Ecto neural progenitor cell (in vitro differentiated cells): ENCODE results near the gene RYR1.
"Not testable (repeated sequence)": the region's sequence is repeated elsewhere in the genome, so short reads cannot be mapped to it uniquely, and the experiment has no call there.

Source experiments
- DNase-seq: peaks from one replicate; pipeline ENCODE4 v3.0.0-alpha.2; 2018; ENCODE audit warnings: low spot score

The RYR1 gene

DNA sequence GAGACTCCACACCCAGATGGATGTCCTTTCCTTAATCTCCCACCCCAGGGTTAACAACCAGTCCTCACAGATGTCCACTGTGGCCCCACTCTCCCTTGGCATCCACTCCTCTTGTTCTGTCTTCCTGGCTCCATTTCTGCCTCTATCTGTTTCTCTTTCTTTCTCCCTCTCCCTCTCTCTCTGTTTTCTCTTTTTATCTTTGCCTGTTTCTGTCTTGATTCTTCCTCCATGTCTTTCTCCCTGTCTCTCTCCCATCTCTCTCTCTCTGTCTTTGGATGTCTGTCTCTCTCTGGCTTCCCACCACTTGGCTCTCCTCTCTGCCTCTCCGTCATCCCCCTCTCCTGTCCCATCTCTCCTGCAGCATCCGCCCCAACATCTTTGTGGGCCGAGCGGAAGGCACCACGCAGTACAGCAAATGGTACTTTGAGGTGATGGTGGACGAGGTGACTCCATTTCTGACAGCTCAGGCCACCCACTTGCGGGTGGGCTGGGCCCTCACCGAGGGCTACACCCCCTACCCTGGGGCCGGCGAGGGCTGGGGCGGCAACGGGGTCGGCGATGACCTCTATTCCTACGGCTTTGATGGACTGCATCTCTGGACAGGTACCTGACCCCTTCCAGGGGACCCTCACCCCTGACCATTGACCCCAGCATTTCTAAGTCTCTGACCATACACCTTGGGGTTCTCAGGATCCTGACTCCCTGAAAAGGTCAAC lies 24.4 kb downstream of the RYR1 start:
- DNase-seq: no peak

DNA sequence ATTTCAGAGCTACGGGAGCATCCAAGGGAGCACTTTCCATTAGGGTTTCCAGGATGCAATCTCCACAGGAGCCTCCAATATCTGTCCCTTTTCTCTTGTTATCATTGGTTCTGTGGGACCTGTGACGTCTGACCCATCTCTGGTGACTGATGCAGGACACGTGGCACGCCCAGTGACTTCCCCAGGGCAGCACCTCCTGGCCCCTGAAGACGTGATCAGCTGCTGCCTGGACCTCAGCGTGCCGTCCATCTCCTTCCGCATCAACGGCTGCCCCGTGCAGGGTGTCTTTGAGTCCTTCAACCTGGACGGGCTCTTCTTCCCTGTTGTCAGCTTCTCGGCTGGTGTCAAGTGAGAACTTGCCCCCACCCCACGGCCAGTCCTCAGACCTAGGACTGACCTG lies 25.5 kb downstream of the RYR1 start:
- DNase-seq: no peak

GRCh38 chr19:38463365-38463764 lies 29.9 kb downstream of the RYR1 start:
- no peak for DNase-seq

DNA sequence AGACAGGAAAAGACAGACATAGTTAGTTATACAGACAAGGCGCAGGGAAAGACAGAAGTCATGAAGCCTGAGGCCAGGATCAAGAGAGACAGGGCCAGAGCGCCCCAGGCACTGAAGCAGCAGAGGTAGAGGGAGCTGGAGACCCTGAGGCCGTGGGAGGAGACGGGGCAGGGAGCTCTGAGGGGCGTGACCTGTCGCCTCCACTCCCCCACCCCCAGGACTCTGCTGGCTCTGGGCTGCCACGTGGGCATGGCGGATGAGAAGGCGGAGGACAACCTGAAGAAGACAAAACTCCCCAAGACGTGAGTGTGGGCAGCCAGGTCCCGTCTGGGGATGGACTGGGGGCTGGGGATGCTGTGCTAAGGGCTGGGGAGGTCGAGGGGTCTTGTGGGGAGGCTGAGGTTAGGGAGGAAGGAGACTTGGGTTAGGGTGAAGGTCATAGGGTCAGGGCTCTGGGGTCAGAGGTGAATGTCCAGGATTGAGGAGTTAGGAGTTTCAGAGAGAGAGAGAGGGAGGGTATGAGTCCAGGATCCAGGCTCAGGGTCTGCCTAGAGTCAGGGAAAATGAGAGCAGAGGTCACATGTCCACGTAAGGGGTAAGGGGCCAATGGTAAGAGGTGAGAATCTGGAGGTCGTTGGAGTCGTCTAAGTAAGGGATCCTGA lies 31.1 kb downstream of the RYR1 start:
- no peak for DNase-seq

DNA sequence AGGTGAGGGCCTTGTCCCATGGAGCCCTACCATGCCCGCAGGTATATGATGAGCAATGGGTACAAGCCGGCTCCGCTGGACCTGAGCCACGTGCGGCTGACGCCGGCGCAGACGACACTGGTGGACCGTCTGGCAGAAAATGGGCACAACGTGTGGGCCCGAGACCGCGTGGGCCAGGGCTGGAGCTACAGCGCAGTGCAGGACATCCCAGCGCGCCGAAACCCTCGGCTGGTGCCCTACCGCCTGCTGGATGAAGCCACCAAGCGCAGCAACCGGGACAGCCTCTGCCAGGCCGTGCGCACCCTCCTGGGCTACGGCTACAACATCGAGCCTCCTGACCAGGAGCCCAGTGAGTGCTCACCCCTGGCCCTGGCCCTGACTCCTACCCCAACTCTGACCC lies 32.6 kb downstream of the RYR1 start:
- DNase-seq: no peak

DNA sequence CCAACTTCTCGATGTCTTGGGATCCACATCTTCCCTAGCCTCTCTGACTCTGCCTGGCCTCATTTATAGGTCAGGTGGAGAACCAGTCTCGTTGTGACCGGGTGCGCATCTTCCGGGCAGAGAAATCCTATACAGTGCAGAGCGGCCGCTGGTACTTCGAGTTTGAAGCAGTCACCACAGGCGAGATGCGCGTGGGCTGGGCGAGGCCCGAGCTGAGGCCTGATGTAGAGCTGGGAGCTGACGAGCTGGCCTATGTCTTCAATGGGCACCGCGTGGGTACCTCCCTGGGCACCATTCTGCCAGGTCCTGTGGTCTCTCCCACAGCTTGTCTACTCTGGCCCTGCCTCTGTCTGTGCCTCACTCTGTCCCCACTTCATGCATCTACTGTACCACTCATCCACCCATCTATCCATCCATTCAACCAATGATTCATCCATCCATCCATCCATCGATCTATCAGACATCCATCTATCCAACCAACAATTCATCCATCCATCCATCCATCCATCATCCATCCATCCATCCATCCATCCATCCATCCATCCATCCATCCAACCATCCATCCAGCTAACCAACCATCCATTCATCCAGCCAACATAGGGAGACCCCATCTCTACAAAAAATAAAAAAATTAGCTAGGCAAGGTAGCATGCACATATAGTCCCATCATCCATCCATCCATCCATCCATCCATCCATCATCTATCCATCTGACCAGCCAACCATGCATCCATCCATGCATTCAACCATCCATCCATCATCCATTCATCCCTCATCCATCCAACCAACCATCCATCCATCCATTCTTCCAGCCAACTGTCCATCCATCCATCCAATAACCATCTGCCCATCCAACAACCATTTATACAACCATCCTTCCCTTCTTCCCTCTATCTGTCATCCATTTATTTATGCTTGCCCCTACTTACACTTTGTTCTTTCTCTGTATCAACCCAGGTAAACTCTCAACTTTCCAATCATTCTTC lies 34.3 kb downstream of the RYR1 start:
- DNase-seq: no peak

GRCh38 chr19:38469151-38469550 lies 35.7 kb downstream of the RYR1 start:
- no peak for DNase-seq

DNA sequence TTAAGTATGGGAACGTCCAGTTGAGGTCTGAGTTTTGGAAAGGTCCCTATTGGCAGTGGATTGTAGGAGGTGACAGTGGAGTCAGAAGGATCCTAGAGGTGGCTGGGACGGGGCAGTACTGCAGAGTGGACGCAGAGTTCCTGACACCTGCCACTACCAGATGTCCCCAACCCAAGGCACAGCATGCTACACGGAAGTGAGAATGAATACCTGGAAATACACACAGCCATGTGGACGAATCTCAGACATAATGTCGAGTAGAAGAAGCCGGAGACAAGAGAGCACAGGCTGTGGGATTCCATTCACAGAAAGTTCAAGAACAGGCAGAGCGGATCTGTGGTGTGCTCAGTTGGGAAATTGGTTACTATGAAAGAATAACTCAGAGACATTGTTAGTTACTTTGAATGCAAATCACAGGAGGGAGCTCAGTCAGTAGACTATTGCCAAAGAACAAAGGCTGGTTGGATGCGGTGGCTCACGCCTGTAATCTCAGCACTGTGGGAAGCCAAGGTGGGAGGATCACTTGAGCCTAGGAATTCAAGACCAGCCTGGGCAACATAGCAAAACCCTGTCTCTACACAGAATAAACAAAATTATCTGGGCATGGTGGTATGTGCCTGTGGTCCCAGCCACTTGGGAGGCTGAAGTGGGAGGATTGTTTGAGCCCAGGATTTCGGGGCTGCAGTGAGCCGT lies 37.4 kb downstream of the RYR1 start:
- DNase-seq: no peak

DNA sequence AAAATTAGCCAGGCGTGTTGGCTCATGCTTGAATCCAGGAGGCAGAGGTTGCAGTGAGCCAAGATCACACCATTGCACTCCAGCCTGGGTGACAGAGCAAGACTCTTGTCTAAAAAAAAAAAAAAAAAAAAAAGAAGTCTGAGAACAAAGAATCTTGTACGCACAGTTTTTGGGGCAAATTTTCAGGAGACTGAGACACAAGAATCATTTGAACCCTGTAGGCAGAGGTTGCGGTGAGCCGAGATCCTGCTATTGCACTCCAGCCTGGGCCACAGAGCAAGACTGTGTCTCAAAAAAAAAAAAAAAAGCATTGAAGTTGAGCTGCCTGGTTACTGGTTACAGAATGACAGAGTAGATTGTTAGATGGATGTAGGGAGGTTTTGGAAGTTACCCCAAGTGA lies 39.2 kb downstream of the RYR1 start:
- not testable (repeated sequence) for DNase-seq

GRCh38 chr19:38473201-38473600 lies 39.7 kb downstream of the RYR1 start:
- DNase-seq: no peak

DNA sequence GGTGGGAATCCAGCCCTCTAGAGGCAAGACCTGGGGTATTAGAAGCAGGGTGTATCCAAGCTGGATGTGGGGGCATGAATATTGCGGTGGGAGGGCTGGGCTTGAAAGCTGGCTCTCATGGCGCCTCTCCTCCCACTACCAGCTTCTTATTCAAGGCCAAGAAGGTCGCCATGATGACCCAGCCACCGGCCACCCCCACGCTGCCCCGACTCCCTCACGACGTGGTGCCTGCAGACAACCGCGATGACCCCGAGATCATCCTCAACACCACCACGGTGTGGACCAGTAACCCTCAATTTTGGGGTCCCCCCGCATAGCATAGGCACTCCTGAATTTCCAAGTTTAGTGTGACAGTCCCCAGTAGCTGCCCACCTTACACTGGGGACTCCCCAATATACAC lies 41.7 kb downstream of the RYR1 start:
- no peak for DNase-seq

GRCh38 chr19:38478273-38478971 lies 44.9 kb downstream of the RYR1 start:
- DNase-seq: no peak

GRCh38 chr19:38482496-38482895 lies 49.0 kb downstream of the RYR1 start:
- no peak for DNase-seq

GRCh38 chr19:38483016-38483630 lies 49.6 kb downstream of the RYR1 start:
- DNase-seq: no peak

DNA sequence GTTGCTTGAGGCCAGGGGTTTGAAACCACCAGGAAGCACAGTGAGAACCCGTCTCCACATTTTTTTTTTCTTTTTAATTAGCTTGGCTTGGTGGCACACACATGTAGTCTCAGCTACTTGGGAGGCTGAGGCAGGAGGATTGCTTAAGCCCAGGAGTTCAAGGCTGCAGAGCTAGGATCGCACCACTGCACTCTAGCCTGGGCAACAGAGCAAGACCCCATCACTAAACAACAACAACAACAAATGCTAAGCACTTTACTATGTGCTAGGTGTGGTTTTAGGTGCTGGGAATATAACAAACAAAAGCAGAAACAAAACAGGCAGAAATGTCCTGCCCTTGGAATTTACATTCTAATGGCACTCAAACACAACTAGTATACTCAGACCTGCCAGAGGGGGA lies 51.3 kb downstream of the RYR1 start:
- DNase-seq: no peak

- no peak for DNase-seq
Observed at GRCh38 chr19:38485541-38486285, 52.2 kb downstream of the RYR1 start.

DNA sequence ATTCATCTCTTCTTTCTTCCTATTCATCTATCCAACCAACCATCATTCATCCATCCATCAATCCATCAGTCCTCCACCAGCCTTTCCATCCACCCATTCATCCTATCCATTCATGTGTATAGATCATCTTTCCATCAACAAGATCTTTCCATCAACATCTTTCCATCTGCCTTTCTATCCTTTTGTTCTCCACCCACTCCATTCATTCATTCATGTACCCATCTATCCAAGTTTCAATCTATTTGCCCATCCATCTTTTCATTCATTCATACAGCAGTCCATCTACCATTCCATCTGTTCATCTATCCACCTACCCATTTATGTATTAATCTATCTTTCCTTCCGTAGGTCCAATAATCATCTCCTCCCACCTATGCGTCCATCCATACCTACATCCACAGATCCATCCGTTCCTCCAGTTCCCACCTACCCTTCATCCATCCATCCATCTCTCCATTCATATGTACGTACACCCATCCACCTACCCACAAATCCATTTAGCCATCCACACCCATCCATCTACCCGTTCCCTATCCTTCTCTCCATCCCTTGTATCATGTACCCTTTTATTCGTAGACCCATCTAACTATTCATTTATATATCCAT lies 53.3 kb downstream of the RYR1 start:
- DNase-seq: no peak

DNA sequence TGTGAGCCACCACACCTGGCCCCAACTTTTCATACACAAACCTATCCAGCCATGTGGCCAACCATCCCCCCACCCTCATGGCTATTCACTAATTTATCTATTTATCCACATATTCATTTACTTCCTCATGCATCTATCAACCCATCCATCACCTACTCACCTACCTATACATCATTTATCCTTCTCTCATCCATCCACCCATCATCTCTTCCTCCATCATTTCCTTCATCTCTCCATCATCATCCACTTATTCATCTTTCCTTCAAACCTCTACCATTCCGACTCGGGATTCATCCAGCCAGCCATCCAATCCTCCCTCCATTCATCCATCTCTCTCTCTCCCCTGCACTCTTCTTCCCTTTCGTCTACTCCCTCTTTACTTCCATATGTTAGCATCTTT lies 54.6 kb downstream of the RYR1 start:
- DNase-seq: no peak

- DNase-seq: no peak
Observed at GRCh38 chr19:38488776-38489481, 55.4 kb downstream of the RYR1 start.
